Activated gamma-delta T cell treated with anti-CD3 and anti-CD28 coated beads, Interleukin-2, amount 50 U/mL, for 16 hours (primary cell): ENCODE measurements around the gene FRY.

Experiments
- DNase-seq: peaks from one replicate; pipeline ENCODE4 v3.0.0-alpha.2; 2020; ENCODE audit warnings: low read depth

The FRY gene

DNA sequence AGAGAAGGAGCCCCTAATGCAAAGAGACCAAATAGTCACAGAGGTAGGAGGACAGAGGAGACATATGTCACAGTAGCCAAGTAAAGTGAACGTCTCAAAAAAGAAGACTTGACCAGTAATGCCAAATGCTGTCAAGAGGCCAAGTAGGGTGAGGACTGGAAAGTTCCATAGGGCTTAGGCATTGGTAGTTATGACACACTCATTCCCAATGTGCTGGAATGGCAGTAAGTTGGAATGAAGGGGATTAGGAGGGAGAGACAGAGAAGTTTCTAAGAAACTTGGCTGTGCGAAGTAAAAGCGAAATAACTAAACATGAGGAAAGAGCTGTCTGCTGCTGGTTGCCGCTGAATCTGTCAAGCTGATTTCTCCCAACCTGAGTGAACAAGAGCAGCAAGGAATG is 14.9 kb upstream of the FRY start:
- no peak for DNase-seq

DNA sequence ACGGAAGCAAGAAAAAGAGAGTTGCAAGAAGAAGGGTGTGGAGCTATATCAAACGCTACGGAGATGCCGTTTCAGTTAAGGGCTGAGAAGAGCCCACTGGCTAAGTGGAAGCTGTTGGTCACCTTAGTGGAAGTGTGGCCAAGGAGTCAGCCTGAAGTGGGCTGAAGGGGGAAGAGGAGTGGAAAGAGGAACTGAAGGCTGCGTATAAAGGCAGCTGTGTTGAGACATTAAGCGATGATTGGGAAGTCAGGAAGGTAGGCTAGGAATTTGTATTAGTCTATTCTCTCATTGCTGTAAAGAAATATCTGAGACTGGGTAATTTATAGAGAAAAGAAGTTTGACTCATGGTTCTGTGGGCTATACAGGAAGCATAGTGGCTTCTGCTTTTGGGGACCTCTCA is 14.1 kb upstream of the FRY start:
- no peak for DNase-seq

DNA sequence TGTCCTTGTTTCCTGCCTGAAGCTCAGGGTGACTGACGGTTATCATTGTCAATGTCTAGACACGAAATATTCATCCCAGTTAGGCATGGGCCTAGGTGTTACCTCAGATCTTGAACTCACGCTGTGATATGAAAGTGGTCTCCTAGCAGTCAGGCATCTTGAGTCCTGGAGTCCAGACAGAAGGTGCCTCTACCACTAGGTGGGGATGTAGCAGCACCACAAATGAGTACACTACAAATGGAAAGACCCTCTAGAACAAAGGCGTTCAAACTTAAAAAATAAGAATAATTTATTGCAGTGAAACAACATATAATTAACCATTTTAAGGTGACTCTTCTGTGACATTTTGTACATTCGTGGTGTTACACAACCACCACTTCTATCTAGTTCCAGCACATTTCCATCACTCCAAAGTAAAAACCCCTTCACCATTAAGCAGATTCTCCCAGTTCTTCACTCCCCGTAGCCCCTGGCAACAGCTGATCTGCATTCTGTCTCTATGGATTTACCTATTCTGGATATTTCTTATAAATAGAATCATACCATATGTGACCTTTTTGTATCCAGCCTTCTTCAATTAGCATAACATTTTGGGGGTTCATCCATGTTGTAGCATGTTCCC is 11.9 kb upstream of the FRY start:
- DNase-seq: peak; percentile 20

- no peak for DNase-seq
These were observed 9.8 kb upstream of the FRY start for GRCh38 chr13:32021785-32022184.

DNA sequence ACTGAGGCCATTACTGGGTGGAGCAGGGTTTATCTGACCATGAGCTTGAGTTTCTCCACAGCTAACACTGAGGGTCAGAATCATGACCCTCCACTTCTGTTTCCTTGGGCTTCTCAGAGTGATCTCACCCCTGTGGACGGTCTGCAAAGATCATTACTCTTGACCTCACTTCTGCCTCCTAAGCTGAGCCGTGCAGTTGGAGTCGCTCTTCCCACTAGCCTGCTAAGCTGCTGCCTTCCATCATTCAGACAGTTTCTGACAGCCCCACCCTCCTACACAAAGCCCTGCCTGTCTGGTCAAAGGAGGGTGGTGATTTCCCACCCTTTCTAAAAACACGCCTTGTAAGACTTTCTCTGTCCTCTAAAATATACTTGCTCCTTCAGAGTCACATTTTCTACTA is 9.3 kb upstream of the FRY start:
- DNase-seq: no peak

GRCh38 chr13:32023096-32023495 is 8.5 kb upstream of the FRY start:
- DNase-seq: no peak

DNA sequence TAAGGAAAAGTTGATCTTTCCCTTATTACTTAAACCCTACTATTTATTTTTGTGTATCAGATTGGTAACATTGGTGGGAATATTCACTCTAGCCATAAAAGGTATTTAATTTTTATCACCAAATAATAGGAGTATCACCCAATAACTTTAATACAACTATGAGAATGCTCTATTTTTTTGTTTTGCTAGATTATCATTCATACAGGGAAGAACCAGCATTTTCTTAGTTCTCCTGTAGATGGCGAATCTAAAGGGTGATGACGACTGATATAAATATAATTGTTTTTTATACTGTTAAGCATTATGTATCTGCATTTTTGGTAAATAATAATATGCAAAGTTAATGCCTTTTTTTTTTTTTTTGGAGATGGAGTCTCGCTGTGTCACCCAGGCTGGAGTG is 7.9 kb upstream of the FRY start:
- DNase-seq: no peak

DNA sequence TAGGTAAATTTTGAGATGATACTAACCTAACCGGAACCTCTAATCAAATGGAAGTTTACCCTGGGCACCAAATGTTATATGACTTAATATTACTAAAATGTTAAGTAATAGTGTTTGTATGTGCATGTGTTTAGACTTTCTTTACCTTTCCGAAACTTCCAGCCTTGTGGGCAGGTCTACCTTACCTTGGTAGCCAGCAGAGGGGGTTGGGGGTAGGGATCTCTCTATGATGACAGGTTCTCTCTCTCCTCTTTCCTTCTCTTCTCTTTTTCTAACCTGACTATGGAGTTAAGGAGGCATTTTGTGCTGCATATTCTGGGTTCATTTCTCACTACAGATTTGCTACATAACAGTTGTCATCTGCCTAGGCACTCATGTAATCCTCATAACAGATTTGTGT is 6.8 kb upstream of the FRY start:
- DNase-seq: no peak

DNA sequence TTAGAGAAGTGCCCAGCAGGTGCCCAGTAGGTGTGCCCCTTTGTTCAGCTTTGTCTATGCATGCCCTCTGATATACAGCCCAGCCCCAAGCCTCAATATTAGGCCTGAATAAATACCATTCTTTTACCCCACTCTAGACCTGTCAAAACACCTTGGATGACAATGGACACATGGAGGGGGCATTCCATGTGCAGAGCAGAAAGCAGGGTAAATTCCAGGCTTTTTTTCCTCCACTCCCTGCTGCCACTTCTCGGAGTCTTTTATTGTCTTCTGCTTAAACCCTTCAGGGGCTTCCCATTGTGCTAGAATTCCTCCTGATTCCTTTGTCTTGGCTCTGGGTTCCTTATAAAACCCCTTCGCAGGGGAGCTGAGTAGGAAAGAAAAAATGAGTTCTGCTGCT is 5.8 kb upstream of the FRY start:
- no peak for DNase-seq

- no peak for DNase-seq
These were observed 5.0 kb upstream of the FRY start for GRCh38 chr13:32026623-32027022.

DNA sequence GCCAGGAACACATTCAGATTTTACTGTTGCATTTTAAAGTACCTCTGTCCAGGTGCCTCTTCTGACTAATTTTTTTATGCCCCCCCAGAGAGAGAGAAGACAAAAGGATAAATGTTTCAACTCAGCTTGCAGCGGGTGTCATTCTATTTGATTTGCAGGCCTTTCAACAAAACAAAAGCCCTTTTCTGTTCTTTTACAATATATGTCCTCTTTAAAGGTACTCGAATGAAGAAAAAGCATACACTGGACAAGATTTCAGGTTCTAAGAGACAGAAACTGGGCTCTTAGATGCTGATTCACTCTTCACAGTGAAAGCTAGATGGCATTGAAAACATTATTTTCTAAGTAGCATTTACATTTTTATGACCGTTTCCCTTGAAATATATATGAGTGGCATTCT is 2.9 kb upstream of the FRY start:
- DNase-seq: no peak

- DNase-seq: no peak
These were observed 1.9 kb upstream of the FRY start for GRCh38 chr13:32029684-32030083.

- DNase-seq: no peak
These were observed 319 bp downstream of the FRY start for GRCh38 chr13:32031815-32032370.

DNA sequence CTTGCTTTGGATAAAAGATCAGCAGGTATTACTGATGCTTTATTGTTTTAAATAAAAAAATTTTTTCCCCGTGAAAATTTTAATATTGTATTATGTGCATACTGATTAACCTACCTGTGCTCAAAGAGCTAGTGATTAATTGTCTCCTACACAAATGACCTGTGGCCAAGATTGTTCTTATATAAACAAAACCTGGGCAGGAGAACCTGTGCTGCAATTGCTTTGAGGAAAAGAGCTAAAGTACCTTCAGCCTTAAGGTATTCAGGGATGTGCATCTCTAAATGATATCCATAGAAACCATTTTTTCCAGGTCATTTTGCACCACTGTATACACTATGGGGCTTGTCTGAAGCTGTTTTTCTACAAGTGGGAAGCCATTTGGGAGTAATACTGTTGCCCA is 1.2 kb downstream of the FRY start:
- DNase-seq: no peak

- DNase-seq: no peak
These were observed 2.2 kb downstream of the FRY start for GRCh38 chr13:32033744-32034143.

- no peak for DNase-seq
These were observed 4.1 kb downstream of the FRY start for GRCh38 chr13:32035716-32036115.

DNA sequence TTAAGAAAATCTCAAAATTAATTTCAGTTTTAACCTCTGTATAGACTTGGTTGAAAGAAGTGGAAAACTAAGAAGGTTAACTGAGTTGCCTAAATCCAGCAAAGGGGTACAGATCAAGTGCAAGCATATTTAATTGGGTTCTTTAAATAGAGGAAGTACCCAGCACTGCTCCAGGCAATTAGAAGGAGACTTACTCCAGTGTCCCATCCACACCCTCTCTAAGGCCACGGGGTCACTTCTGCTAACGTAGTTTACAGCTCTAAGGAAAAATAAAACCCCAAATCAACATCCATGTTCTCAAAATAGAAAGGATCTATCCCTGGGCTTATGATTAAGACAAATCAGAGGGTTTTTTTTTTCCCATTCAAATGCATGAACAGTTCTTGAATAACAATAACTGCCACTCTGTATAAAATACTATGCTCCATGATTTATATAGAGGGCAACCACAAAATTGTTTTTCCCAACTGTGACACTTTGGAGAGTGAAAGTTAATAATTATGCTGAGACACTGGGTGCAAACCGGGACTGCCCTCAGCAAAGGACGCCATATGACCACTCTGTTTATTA is 4.6 kb downstream of the FRY start:
- no peak for DNase-seq

DNA sequence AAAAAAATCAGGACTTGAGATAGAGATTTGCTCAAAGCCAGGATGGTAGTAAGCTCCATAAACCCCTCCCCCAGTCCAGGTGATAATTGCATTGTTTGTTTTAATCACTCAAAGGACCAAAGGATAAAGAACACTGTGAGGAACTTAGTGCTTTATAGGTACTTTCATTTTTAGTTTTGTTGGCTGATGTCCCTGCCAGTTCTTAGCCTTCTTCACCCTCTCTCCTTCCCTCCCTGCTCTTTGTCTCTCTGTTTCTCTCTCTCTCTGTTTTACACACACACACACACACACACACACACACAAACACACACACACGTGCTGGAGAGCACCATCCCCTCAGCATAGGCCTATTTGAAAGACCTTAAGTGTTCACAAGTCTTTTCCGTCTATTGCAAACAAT is 5.2 kb downstream of the FRY start:
- DNase-seq: no peak

- DNase-seq: no peak
These were observed 5.9 kb downstream of the FRY start for GRCh38 chr13:32037471-32037870.

- DNase-seq: no peak
These were observed 6.8 kb downstream of the FRY start for GRCh38 chr13:32038343-32038742.

DNA sequence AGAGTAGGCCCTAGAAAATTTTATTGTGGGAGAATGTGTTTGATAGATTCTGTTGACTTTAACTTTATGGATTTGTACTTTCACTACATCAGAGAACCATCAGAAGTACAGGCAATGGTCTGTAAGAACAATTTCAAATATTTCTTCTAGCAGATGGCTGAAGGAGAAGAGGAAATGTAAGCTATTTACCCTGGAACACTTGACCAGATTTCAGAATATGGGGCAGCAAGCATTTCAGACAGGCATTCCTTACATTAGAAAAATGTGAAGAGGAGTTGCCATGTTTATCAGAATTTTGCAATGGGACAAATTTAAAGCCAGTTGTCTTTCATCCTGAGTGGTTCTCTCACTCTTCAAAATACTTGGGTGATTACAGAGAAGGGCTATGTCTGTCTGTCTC is 7.5 kb downstream of the FRY start:
- no peak for DNase-seq

- no peak for DNase-seq
These were observed 8.0 kb downstream of the FRY start for GRCh38 chr13:32039528-32039927.

DNA sequence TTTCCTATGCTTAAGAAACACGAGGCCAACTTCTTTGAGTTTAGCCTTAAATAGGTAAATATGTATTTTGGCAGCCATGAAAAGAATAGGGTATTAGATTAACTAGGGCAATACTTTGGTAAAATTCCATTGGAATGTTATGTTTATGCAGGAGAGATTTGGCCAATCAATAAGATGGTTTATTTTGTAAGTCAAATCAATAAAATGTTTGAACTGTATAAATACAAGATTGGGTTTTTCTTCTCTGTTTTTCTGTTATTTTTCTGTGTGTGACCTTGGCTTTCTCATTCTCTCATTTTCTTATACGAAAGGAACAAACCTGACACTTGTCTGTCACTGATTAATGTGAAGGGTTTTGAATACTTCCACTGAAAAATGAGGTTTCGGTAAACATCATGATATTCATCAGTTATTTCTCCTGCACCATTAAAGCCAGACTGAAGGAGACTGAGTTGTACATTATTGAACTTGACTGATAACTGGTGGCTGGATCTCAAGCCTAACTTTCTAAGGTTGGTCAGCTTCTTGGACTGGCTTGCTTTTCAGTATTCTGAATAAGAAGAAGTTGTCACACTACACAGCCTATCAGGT is 8.6 kb downstream of the FRY start:
- DNase-seq: no peak

DNA sequence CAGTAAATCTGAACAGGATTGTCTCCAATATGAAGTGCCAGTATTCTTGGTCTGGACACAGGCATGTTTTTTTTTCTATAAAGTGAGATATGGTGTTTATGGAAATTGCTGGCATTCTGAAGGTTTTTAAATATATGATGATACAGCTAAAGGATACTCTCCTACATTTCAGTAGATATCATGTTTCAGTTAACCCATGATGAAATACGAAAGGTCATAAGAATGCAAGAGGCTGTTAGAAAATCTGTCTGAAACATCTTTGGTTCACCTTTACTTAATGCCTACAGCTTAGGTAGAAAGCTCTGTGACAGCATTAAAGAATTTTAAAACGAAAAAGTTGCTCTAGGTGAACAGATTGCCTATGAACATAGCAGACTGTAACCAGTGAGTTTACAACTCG is 9.1 kb downstream of the FRY start:
- no peak for DNase-seq
